Spleen (tissue), 11 donors: ENCODE measurements around the gene ZBTB32. TPM values are rescaled to one million over a fixed set of nuclear protein-coding genes. Genes with fewer than 3 reads are reported as not detected.

Experiments used
- DNase-seq: peaks from one replicate; pipeline ENCODE4 v3.0.0-alpha.2; 2020
- H3K27ac ChIP-seq, 8 donors: fragments of 200-600 bp; sonication (generic) in 7 of 8; 1 replicate in 4 of 8; 2 replicates in 4 of 8; pipeline versions ENCODE4 v1.5.0 to v1.8.0; 2016 to 2021; ENCODE audit warnings: inconsistent platforms in 4 of 8, mild to moderate bottlenecking in 4 of 8, moderate library complexity in 1 of 8
- H3K27me3 ChIP-seq, 7 donors: fragments of 200-600 bp; sonication (generic) in 6 of 7; replicated peaks in 1 of 7; 1 replicate in 4 of 7; 2 replicates in 3 of 7; pipeline versions ENCODE4 v1.5.0 to v1.8.0; 2016 to 2021; ENCODE audit warnings: inconsistent platforms in 3 of 7, mild to moderate bottlenecking in 1 of 7
- H3K36me3 ChIP-seq, 6 donors: fragments of 200-600 bp; sonication (generic) in 5 of 6; 1 replicate in 4 of 6; 2 replicates in 2 of 6; pipeline versions ENCODE4 v1.5.0 to v1.8.0; 2016 to 2021; ENCODE audit warnings: inconsistent platforms in 2 of 6
- H3K4me1 ChIP-seq, 6 donors: fragments of 200-600 bp; sonication (generic) in 5 of 6; 1 replicate in 3 of 6; 2 replicates in 3 of 6; pipeline versions ENCODE4 v1.5.0 to v1.8.0; 2016 to 2021; ENCODE audit warnings: inconsistent platforms in 3 of 6
- H3K4me3 ChIP-seq, 8 donors: fragments of 200-600 bp; sonication (generic) in 7 of 8; 1 replicate in 4 of 8; 2 replicates in 4 of 8; pipeline versions ENCODE4 v1.5.0 to v1.8.0; 2016 to 2021; ENCODE audit warnings: inconsistent platforms in 4 of 8, mild to moderate bottlenecking in 4 of 8, moderate library complexity in 2 of 8
- H3K9me3 ChIP-seq, 8 donors: fragments of 200-600 bp; sonication (generic) in 7 of 8; 1 replicate in 4 of 8; 2 replicates in 4 of 8; pipeline versions ENCODE4 v1.5.0 to v1.8.0; 2016 to 2021; ENCODE audit warnings: inconsistent platforms in 4 of 8
- POLR2A ChIP-seq, 3 donors: fragments of 450-650 bp; IDR thresholded peaks; one replicate each; pipeline ENCODE4 v1.5.1; 2017; ENCODE audit warnings: antibody characterized with exemption in 3 of 3, mild to moderate bottlenecking in 1 of 3
- POLR2AphosphoS5 ChIP-seq, 3 donors: sonication (generic); formaldehyde crosslinking; IDR thresholded peaks; one replicate each; pipeline ENCODE4 v1.5.1; 2017; ENCODE audit warnings: antibody characterized with exemption in 3 of 3
- WGBS, 5 donors: extraction: QIAGEN DNeasy Blood & Tissue Kit in 3 of 5; methylation state at CpG; one replicate each; pipeline versions ENCODE4 v1.1.5 to v1.1.7; 2013 to 2018; 5-methylcytosine and 5-hydroxymethylcytosine counted together
- intact Hi-C: fragments of 100-400 bp; cut with DNase I; formaldehyde crosslinking; loops from one replicate; pipeline ENCODE4 v1.15.0; 2023; ENCODE audit warnings: low total_unique reads
- polyA plus RNA-seq, 3 donors: library from polyadenylated mRNA; stranded (reverse); fragments of 200-250 nt; gene quantifications; one replicate each; pipeline ENCODE4 v1.2.1, GENCODE V29; 2013
- total RNA-seq, 7 donors: library from RNA; depleted of rRNA in 3 of 7; stranded (reverse); fragments of >200 nt in 3 of 7; fragmentation: NEBNext Ultra II Directional in 4 of 7; extraction: Animal tissue kit (Norgen Biotek cat#: 25700) in 4 of 7; gene quantifications; one replicate each; pipeline versions ENCODE4 v1.1.0 to v1.2.1, GENCODE V29; 2016 to 2021
- TF ChIP-seq, protein P1 (sequence below), 11 experiments: fragments of 200-600 bp in 7 of 11; fragments of 450-650 bp in 4 of 11; sonication (generic) in 4 of 11; IDR thresholded peaks in 8 of 11; conservative IDR thresholded peaks in 3 of 11; 1 replicate in 7 of 11; 2 replicates in 4 of 11; pipeline versions ENCODE4 v1.4.0 to v1.8.0; 2016 to 2021; ENCODE audit warnings: antibody characterized with exemption in 11 of 11, inconsistent platforms in 4 of 11, mild to moderate bottlenecking in 1 of 11
- donor health status: healthy with polysubstance abuse.
- donor health status: DM: no; HTN: no; CAD: no; lungs with moderate emphysema.
- donor health status: DM: no; HTN: no; CAD: no.
- donor health status: Bipolar disorder and iron deficiency.
- donor health status: healthy.
- donor health status: DM: no; HTN: no; CAD: no.
- donor health status: DM: yes; HTN: yes; CAD: no.

The ZBTB32 gene
- total and polyA plus RNA-seq, 10 donors = 2.5 to 8.2 (median 4.2) TPM

DNA sequence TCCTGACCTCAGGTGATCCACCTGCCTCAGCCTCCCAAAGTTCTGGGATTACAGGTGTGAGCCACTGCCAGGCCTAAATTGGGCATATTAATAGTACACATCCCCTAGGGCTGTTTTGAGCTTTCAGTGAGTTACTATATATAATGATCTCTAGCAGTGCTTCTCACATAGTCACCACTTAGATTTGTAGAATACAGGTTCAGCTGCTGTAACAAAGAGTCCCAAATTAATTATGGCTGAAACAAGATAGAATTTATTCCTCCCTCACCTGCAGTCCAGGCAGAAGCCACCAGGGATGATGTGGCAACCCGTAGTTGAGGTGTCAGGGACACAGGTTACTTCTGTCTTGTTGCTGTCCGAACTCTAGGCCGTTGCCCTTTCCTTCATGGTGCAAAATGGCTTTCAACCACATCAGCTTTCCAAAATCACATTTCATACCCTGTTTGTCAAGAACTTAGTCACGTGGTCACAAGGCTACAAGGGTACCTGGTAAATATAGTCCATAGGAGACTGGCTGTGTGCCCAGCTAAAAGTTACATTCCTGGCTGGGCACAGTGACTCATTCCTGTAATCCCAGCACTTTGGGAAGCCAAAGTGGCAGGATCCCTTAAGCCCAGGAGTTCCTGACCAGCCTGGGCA lies 56.5 kb downstream of the ZBTB32 start:
- TF ChIP-seq POLR2AphosphoS5 (IDR thresholded peaks at IDR 0.05) (no peak), POLR2A (IDR thresholded peaks at IDR 0.05) (no peak)
- TF ChIP-seq, protein P1, sequence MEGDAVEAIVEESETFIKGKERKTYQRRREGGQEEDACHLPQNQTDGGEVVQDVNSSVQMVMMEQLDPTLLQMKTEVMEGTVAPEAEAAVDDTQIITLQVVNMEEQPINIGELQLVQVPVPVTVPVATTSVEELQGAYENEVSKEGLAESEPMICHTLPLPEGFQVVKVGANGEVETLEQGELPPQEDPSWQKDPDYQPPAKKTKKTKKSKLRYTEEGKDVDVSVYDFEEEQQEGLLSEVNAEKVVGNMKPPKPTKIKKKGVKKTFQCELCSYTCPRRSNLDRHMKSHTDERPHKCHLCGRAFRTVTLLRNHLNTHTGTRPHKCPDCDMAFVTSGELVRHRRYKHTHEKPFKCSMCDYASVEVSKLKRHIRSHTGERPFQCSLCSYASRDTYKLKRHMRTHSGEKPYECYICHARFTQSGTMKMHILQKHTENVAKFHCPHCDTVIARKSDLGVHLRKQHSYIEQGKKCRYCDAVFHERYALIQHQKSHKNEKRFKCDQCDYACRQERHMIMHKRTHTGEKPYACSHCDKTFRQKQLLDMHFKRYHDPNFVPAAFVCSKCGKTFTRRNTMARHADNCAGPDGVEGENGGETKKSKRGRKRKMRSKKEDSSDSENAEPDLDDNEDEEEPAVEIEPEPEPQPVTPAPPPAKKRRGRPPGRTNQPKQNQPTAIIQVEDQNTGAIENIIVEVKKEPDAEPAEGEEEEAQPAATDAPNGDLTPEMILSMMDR (IDR thresholded peaks at IDR 0.05 in 8 of 11, conservative IDR thresholded peaks at IDR 0.05 in 3 of 11) = no peak
- WGBS, 5 donors = 95 to 98% (median 97%) methylated on average over 4 of the region's 4 CpGs
- Histone ChIP-seq H3K36me3 (peaks cover 0 to 59% (median 25%) of the 10 kb centered on the region in 6 donors), H3K27me3 (peaks cover 0 to 15% (median 4%) of the 10 kb centered on the region in 7 donors), H3K4me3 (no peak overlapping the region), H3K9me3 (no peaks in the 10 kb centered on the region), H3K4me1 (peaks cover 22 to 40% (median 32%) of the 10 kb centered on the region in 6 donors), H3K27ac (no peak overlapping the region)
- no peak for DNase-seq
- intact Hi-C loops = no loop called here

DNA sequence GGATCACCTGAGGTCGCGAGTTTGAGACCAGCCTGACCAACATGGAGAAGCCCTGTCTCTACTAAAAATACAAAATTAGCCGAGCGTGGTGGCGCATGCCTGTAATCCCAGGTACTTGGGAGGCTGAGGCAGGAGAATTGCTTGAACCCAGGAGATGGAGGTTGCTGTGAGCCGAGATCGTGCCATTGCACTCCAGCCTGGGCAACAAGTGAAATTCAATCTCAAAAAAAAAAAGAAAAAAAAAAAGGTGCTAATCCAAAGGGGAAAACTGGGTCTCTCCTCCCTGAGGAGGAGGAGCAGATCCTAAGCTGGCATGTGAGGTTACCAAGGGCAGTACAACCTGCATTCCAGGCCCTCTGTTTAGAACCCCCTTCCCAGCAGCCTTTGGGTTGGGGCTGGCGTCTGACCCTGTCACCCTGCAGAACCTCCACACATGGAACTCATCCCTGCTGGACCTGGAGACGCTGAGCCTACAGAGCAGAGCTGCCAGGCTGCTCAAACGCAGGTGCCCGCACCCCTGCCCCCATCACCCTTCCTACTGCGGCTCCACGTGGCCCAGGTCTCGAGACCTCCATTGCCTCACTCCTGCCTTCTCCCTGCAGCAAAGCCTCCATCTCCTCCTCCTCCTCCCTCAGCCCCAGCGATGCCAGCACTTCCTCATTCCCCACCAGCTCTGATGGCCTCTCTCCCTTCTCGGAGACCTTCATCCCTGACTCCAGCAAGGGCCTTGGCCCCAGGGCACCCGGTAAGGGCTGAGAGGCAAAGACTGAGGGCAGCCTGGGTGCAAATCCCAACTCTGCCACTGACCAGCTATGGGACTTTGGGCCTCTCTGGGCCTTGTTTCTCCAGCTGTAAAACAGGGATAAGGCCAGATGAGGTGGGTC lies 60.3 kb downstream of the ZBTB32 start:
- H3K36me3 ChIP-seq = peaks cover 0 to 93% (median 28%) of the 10 kb centered on the region in 6 donors
- H3K9me3 ChIP-seq = no peaks in the 10 kb centered on the region
- TF ChIP-seq, protein P1 (IDR thresholded peaks at IDR 0.05 in 8 of 11, conservative IDR thresholded peaks at IDR 0.05 in 3 of 11) = no peak
- no peak for TF ChIP-seq POLR2A (IDR thresholded peaks at IDR 0.05)
- no peak for TF ChIP-seq POLR2AphosphoS5 (IDR thresholded peaks at IDR 0.05)
- intact Hi-C loops = no loop called here
- H3K4me3 ChIP-seq = no peak overlapping the region
- H3K27me3 ChIP-seq = no peaks in the 10 kb centered on the region
- H3K27ac ChIP-seq = no peak overlapping the region
- 87 to 95% (median 92%) methylated on average over 17 of the region's 17 CpGs for WGBS, 5 donors
- DNase-seq = no peak
- H3K4me1 ChIP-seq = peaks cover 0 to 27% (median 6%) of the 10 kb centered on the region in 6 donors

Other genes starting within 250 kb of the ZBTB32 start
- 1 to 10 TPM in 1 of 7 donors, not detected in 6; 3.1 TPM for gene KRTDAP, start 214.1 kb upstream of the ZBTB32 start, total RNA-seq
- not detected for gene KRTDAP, start 214.1 kb upstream of the ZBTB32 start, polyA plus RNA-seq
- gene DMKN, start 190.9 kb upstream of the ZBTB32 start, total RNA-seq = 10 to 100 TPM in 2 of 7 donors, 1 to 10 TPM in 5; 2.5 to 17.9 (median 4.4) TPM
- gene DMKN, start 190.9 kb upstream of the ZBTB32 start, polyA plus RNA-seq = 10 to 100 TPM in 2 of 3 donors, 1 to 10 TPM in 1; 7.2 to 15.3 (median 10.7) TPM
- gene SBSN, start 176.2 kb upstream of the ZBTB32 start, total RNA-seq = not detected
- gene SBSN, start 176.2 kb upstream of the ZBTB32 start, polyA plus RNA-seq = under 1 TPM; 0.05 to 0.33 (median 0.19) TPM
- gene GAPDHS, start 171.1 kb upstream of the ZBTB32 start, total RNA-seq = under 1 TPM in 1 of 7 donors, not detected in 6; 0.17 TPM
- gene GAPDHS, start 171.1 kb upstream of the ZBTB32 start, polyA plus RNA-seq = under 1 TPM in 2 of 3 donors, not detected in 1; 0.13 to 0.14 TPM
- gene TMEM147, start 158.9 kb upstream of the ZBTB32 start, total RNA-seq = 10 to 100 TPM; 47.6 to 67.7 (median 50.4) TPM
- gene TMEM147, start 158.9 kb upstream of the ZBTB32 start, polyA plus RNA-seq = 10 to 100 TPM; 57.9 to 88.7 (median 78.7) TPM
- not detected for gene ATP4A, start 140.9 kb upstream of the ZBTB32 start, total RNA-seq
- gene ATP4A, start 140.9 kb upstream of the ZBTB32 start, polyA plus RNA-seq = not detected
- gene PMIS2, start 118.4 kb upstream of the ZBTB32 start, total RNA-seq = not detected
- gene PMIS2, start 118.4 kb upstream of the ZBTB32 start, polyA plus RNA-seq = not detected
- gene HAUS5, start 91.8 kb upstream of the ZBTB32 start, total RNA-seq = 10 to 100 TPM; 10.3 to 24.4 (median 17.7) TPM
- gene HAUS5, start 91.8 kb upstream of the ZBTB32 start, polyA plus RNA-seq = 10 to 100 TPM; 12.4 to 23.8 (median 23.1) TPM
- gene RBM42, start 75.5 kb upstream of the ZBTB32 start, total RNA-seq = 10 to 100 TPM; 48.2 to 63.4 (median 59.6) TPM
- 10 to 100 TPM; 48.8 to 71.9 (median 58.1) TPM for gene RBM42, start 75.5 kb upstream of the ZBTB32 start, polyA plus RNA-seq
- gene ETV2, start 62.8 kb upstream of the ZBTB32 start, total RNA-seq = under 1 TPM in 2 of 7 donors, not detected in 5; 0.43 to 0.57 TPM
- 1 to 10 TPM in 2 of 3 donors, under 1 TPM in 1; 0.99 to 1.2 (median 1.1) TPM for gene ETV2, start 62.8 kb upstream of the ZBTB32 start, polyA plus RNA-seq
- gene COX6B1, start 56.2 kb upstream of the ZBTB32 start, total RNA-seq = 100 to 1,000 TPM; 208 to 672 (median 255) TPM
- 100 to 1,000 TPM; 640 to 837 (median 717) TPM for gene COX6B1, start 56.2 kb upstream of the ZBTB32 start, polyA plus RNA-seq
- not detected for gene UPK1A, start 38.0 kb upstream of the ZBTB32 start, total RNA-seq
- under 1 TPM in 1 of 3 donors, not detected in 2; 0.11 TPM for gene UPK1A, start 38.0 kb upstream of the ZBTB32 start, polyA plus RNA-seq
- gene KMT2B, start 13.4 kb downstream of the ZBTB32 start, total RNA-seq = 10 to 100 TPM; 36.6 to 58.2 (median 50.7) TPM
- gene KMT2B, start 13.4 kb downstream of the ZBTB32 start, polyA plus RNA-seq = 10 to 100 TPM; 17.6 to 37.2 (median 27.6) TPM
- gene IGFLR1, start 37.9 kb downstream of the ZBTB32 start, total RNA-seq = 10 to 100 TPM; 16.5 to 64.7 (median 43.5) TPM
- 10 to 100 TPM; 30.1 to 62.9 (median 49.3) TPM for gene IGFLR1, start 37.9 kb downstream of the ZBTB32 start, polyA plus RNA-seq
- gene U2AF1L4, start 40.9 kb downstream of the ZBTB32 start, total RNA-seq = 10 to 100 TPM; 27.3 to 65.1 (median 29.7) TPM
- 10 to 100 TPM; 27.2 to 96.5 (median 60.7) TPM for gene U2AF1L4, start 40.9 kb downstream of the ZBTB32 start, polyA plus RNA-seq
- 10 to 100 TPM; 37.5 to 55.7 (median 47.6) TPM for gene PSENEN, start 41.1 kb downstream of the ZBTB32 start, total RNA-seq
- 10 to 100 TPM; 61.9 to 71.3 (median 62.1) TPM for gene PSENEN, start 41.1 kb downstream of the ZBTB32 start, polyA plus RNA-seq
- 10 to 100 TPM in 5 of 7 donors, 1 to 10 TPM in 2; 7.0 to 19.5 (median 10.7) TPM for gene LIN37, start 44.0 kb downstream of the ZBTB32 start, total RNA-seq
- 10 to 100 TPM; 13.7 to 28.5 (median 18.5) TPM for gene LIN37, start 44.0 kb downstream of the ZBTB32 start, polyA plus RNA-seq
- 1 to 10 TPM; 2.1 to 5.9 (median 4.3) TPM for gene HSPB6, start 52.5 kb downstream of the ZBTB32 start, total RNA-seq
- gene HSPB6, start 52.5 kb downstream of the ZBTB32 start, polyA plus RNA-seq = 10 to 100 TPM in 1 of 3 donors, 1 to 10 TPM in 2; 2.9 to 11.0 (median 5.8) TPM
- 10 to 100 TPM in 6 of 7 donors, 1 to 10 TPM in 1; 6.6 to 25.2 (median 16.3) TPM for gene PROSER3, start 53.6 kb downstream of the ZBTB32 start, total RNA-seq
- gene PROSER3, start 53.6 kb downstream of the ZBTB32 start, polyA plus RNA-seq = 1 to 10 TPM; 2.0 to 8.4 (median 2.1) TPM
- gene ARHGAP33, start 71.0 kb downstream of the ZBTB32 start, total RNA-seq = 10 to 100 TPM in 6 of 7 donors, 1 to 10 TPM in 1; 7.4 to 25.2 (median 14.4) TPM
- gene ARHGAP33, start 71.0 kb downstream of the ZBTB32 start, polyA plus RNA-seq = 10 to 100 TPM in 1 of 3 donors, 1 to 10 TPM in 2; 3.1 to 10.9 (median 5.1) TPM
- not detected for gene PRODH2, start 108.3 kb downstream of the ZBTB32 start, total RNA-seq
- under 1 TPM in 1 of 3 donors, not detected in 2; 0.06 TPM for gene PRODH2, start 108.3 kb downstream of the ZBTB32 start, polyA plus RNA-seq
- gene NPHS1, start 147.9 kb downstream of the ZBTB32 start, total RNA-seq = under 1 TPM in 2 of 7 donors, not detected in 5; 0.20 to 0.60 TPM
- under 1 TPM; 0.10 to 0.58 (median 0.13) TPM for gene NPHS1, start 147.9 kb downstream of the ZBTB32 start, polyA plus RNA-seq
- under 1 TPM in 1 of 7 donors, not detected in 6; 0.17 TPM for gene KIRREL2, start 152.4 kb downstream of the ZBTB32 start, total RNA-seq
- under 1 TPM; 0.10 to 0.27 (median 0.11) TPM for gene KIRREL2, start 152.4 kb downstream of the ZBTB32 start, polyA plus RNA-seq
- 1 to 10 TPM in 3 of 7 donors, under 1 TPM in 2, not detected in 2; 0.57 to 3.6 (median 1.1) TPM for gene APLP1, start 164.0 kb downstream of the ZBTB32 start, total RNA-seq
- gene APLP1, start 164.0 kb downstream of the ZBTB32 start, polyA plus RNA-seq = 1 to 10 TPM in 2 of 3 donors, under 1 TPM in 1; 0.99 to 2.6 (median 2.4) TPM
- 10 to 100 TPM; 19.6 to 57.5 (median 30.3) TPM for gene NFKBID, start 196.0 kb downstream of the ZBTB32 start, total RNA-seq
- 10 to 100 TPM; 12.6 to 19.7 (median 18.1) TPM for gene NFKBID, start 196.0 kb downstream of the ZBTB32 start, polyA plus RNA-seq
- 10 to 100 TPM; 31.5 to 80.4 (median 58.2) TPM for gene HCST, start 198.0 kb downstream of the ZBTB32 start, total RNA-seq
- gene HCST, start 198.0 kb downstream of the ZBTB32 start, polyA plus RNA-seq = 100 to 1,000 TPM; 119 to 130 (median 122) TPM
- gene TYROBP, start 203.7 kb downstream of the ZBTB32 start, total RNA-seq = 100 to 1,000 TPM; 292 to 747 (median 403) TPM
- 100 to 1,000 TPM; 281 to 446 (median 285) TPM for gene TYROBP, start 203.7 kb downstream of the ZBTB32 start, polyA plus RNA-seq
- gene LRFN3, start 231.8 kb downstream of the ZBTB32 start, total RNA-seq = 10 to 100 TPM in 4 of 7 donors, 1 to 10 TPM in 3; 7.8 to 18.2 (median 11.5) TPM
- 1 to 10 TPM in 2 of 3 donors, under 1 TPM in 1; 0.76 to 8.0 (median 1.2) TPM for gene LRFN3, start 231.8 kb downstream of the ZBTB32 start, polyA plus RNA-seq